Ishikawa (cell line): Measurements from ENCODE around the gene EOGT.

Experiments
- EGR1 ChIP-seq: IDR thresholded peaks from 2 replicates; pipeline ENCODE4 v1.6.1; 2012
- EP300 ChIP-seq: IDR thresholded peaks from 2 replicates; pipeline ENCODE4 v1.6.1; 2012; ENCODE audit warnings: borderline replicate concordance
- FOXM1 ChIP-seq: IDR thresholded peaks from 2 replicates; pipeline ENCODE4 v1.6.1; 2012; ENCODE audit warnings: low read depth, borderline replicate concordance
- TAF1 ChIP-seq: IDR thresholded peaks from 2 replicates; pipeline ENCODE4 v1.6.1; 2012; ENCODE audit warnings: low read depth, mild to moderate bottlenecking
- USF1 ChIP-seq: IDR thresholded peaks from 2 replicates; pipeline ENCODE4 v1.6.1; 2012
- ZBTB7A ChIP-seq: IDR thresholded peaks from 2 replicates; pipeline ENCODE4 v1.6.1; 2012; ENCODE audit warnings: low read depth
- TF ChIP-seq, protein P1 (sequence below): IDR thresholded peaks from 2 replicates; pipeline ENCODE4 v1.6.1; 2012

DNA sequence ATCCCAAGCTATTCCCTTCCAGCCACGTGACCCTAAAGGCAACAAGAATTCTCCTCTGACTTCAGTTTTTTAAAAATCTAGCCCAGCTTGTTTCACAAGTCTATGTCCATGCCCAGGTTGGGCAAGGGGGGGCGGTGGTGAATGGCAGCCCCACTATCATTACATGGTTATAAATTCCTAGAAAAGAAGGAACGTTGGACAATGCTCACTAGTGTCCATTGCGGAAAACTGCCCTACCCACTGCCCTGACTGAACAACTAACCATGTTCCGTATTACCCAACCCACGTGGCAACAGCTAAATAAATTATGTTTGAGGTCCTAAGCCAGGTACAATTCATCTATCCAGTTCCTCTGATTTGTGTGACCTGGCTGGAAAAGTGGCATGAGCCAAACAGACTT, 72.4 kb downstream of the EOGT start:
- TF ChIP-seq TAF1 (no peak), USF1 (no peak), EP300 (no peak), EGR1 (no peak), ZBTB7A (no peak), FOXM1 (no peak)
- TF ChIP-seq, protein P1, sequence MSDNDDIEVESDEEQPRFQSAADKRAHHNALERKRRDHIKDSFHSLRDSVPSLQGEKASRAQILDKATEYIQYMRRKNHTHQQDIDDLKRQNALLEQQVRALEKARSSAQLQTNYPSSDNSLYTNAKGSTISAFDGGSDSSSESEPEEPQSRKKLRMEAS, result no peak
